ENCODE measurements around the gene ENDOV. TPM values are rescaled to one million over a fixed set of nuclear protein-coding genes. Genes with fewer than 3 reads are reported as not detected.

The ENDOV gene
- total RNA-seq, 1 donor from 2014 or later, result 28.1 TPM

- TF ChIP-seq, protein P1, sequence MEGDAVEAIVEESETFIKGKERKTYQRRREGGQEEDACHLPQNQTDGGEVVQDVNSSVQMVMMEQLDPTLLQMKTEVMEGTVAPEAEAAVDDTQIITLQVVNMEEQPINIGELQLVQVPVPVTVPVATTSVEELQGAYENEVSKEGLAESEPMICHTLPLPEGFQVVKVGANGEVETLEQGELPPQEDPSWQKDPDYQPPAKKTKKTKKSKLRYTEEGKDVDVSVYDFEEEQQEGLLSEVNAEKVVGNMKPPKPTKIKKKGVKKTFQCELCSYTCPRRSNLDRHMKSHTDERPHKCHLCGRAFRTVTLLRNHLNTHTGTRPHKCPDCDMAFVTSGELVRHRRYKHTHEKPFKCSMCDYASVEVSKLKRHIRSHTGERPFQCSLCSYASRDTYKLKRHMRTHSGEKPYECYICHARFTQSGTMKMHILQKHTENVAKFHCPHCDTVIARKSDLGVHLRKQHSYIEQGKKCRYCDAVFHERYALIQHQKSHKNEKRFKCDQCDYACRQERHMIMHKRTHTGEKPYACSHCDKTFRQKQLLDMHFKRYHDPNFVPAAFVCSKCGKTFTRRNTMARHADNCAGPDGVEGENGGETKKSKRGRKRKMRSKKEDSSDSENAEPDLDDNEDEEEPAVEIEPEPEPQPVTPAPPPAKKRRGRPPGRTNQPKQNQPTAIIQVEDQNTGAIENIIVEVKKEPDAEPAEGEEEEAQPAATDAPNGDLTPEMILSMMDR (IDR thresholded peaks at IDR 0.05), result peak; percentile 79
- Mint-ChIP-seq H3K27me3 (no peaks in the 10 kb centered on the region), H3K27ac (no peak overlapping the region), H3K9me3 (no peaks in the 10 kb centered on the region), H3K4me3 (no peak overlapping the region), H3K4me1 (peaks cover 29% of the 10 kb centered on the region), H3K36me3 (ENCODE audit: low read depth) (no peaks in the 10 kb centered on the region)
- intact Hi-C loops (cut with micrococcal nuclease), result loop anchor here (1.0 to 5.0 kb wide), 7 partner anchors 78 to 597 kb away; no protein-coding TSS in a partner anchor
- peak; percentile 97 for ATAC-seq (ENCODE audit: low read depth)
- peak; percentile 87 for DNase-seq
- CTCF ChIA-PET, result interaction anchor here (0.6 to 4.3 kb wide), 22 partner anchors 11 to 675 kb away, joined by 3 to 52 read pairs (median 4); no protein-coding TSS in a partner anchor
- POLR2A ChIA-PET, result interaction anchor here (0.6 to 1.5 kb wide), 2 partner anchors 28 to 559 kb away, joined by 6 to 9 read pairs; no protein-coding TSS in a partner anchor
Measured at GRCh38 chr17:80426671-80427326, 11.8 kb downstream of the ENDOV start.

DNA sequence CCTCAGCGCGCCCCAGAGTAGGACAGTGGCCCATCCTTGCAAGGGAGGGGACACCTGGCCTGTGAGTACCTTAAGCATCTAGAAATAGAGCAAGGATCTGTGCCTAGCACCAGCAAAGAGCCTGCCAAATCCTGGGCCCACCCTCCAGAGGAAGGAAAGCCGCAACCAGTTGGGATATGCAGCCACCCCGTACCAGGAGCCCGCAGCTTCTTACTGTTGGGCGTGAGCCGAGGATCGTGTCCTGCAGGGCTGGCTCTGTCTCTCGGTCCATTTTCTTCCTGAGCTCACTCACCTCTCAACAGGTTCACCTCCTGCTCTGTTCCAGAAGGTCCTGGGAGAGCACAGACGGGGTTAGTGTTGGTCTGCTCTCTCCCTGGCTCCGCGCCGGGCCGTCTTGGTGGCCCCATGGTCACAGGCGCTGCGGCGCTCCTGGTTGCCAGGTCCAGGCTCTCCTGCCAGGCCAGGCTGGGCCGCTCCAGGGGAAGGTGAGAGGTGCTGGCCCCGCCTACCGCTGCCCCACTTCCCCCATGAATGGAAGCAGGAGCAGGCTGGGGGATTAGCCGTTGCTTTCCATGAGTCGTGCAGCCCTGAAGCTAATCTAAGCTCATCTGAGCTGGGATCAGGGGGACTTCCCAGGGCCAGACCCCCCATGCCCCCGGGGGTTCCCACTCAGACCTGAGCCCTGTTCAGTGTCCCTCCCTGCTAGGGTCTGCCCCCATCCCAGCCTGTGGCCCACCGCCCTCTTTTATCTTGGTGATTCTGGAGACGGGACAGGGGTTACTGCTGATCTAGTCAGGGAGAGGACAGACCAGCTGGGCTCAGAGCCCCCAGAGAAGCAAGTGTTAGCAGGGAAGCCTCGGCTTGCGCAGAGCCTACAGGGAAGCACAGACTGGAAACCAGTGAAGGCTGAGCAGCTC is 12.7 kb downstream of the ENDOV start:
- DNase-seq, result no peak
- no peak for ATAC-seq (ENCODE audit: low read depth)
- CTCF ChIA-PET, result interaction anchor here (0.6 to 4.3 kb wide), 22 partner anchors 10 to 674 kb away, joined by 3 to 52 read pairs (median 4); no protein-coding TSS in a partner anchor
- TF ChIP-seq, protein P1 (IDR thresholded peaks at IDR 0.05), result no peak
- intact Hi-C loops (cut with micrococcal nuclease), result loop anchor here (1.0 to 5.0 kb wide), 7 partner anchors 77 to 596 kb away; no protein-coding TSS in a partner anchor
- H3K4me1 Mint-ChIP-seq, result peaks cover 29% of the 10 kb centered on the region
- no peak overlapping the region for H3K27ac Mint-ChIP-seq
- no peaks in the 10 kb centered on the region for H3K36me3 Mint-ChIP-seq (ENCODE audit: low read depth)
- H3K9me3 Mint-ChIP-seq, result no peaks in the 10 kb centered on the region
- no peaks in the 10 kb centered on the region for H3K27me3 Mint-ChIP-seq
- POLR2A ChIA-PET, result interaction anchor here (0.6 to 1.5 kb wide), 3 partner anchors 27 to 559 kb away, joined by 4 to 9 read pairs (median 6); no protein-coding TSS in a partner anchor
- no peak overlapping the region for H3K4me3 Mint-ChIP-seq

- H3K9me3 Mint-ChIP-seq, result no peaks in the 10 kb centered on the region
- H3K27me3 Mint-ChIP-seq, result no peaks in the 10 kb centered on the region
- DNase-seq, result no peak
- CTCF ChIA-PET, result interaction anchor here (1.8 to 4.3 kb wide), 5 partner anchors 149 to 560 kb away, joined by 5 to 52 read pairs (median 15); no protein-coding TSS in a partner anchor
- no peak for ATAC-seq (ENCODE audit: low read depth)
- intact Hi-C loops (cut with micrococcal nuclease), result loop anchor here (5.0 kb wide), 1 partner anchor 309 kb away; no protein-coding TSS in a partner anchor
- TF ChIP-seq, protein P1 (IDR thresholded peaks at IDR 0.05), result no peak
- no peak overlapping the region for H3K27ac Mint-ChIP-seq
- no peaks in the 10 kb centered on the region for H3K36me3 Mint-ChIP-seq (ENCODE audit: low read depth)
- no peak overlapping the region for H3K4me3 Mint-ChIP-seq
- POLR2A ChIA-PET, result interaction anchor here (1.0 kb wide), 1 partner anchor 26 kb away, joined by 4 read pairs; no protein-coding TSS in a partner anchor
- peaks cover 29% of the 10 kb centered on the region for H3K4me1 Mint-ChIP-seq
Measured at GRCh38 chr17:80428363-80428762, 13.4 kb downstream of the ENDOV start.

GRCh38 chr17:80428796-80429195 is 13.8 kb downstream of the ENDOV start:
- ChIA-PET CTCF (interaction anchor here (3.6 to 4.3 kb wide), 2 partner anchors 148 to 541 kb away, joined by 28 to 52 read pairs; no protein-coding TSS in a partner anchor), POLR2A (interaction anchor here (1.0 kb wide), 1 partner anchor 26 kb away, joined by 4 read pairs; no protein-coding TSS in a partner anchor)
- Mint-ChIP-seq H3K27ac (no peak overlapping the region), H3K36me3 (ENCODE audit: low read depth) (no peaks in the 10 kb centered on the region), H3K27me3 (no peaks in the 10 kb centered on the region), H3K9me3 (no peaks in the 10 kb centered on the region), H3K4me1 (peaks cover 28% of the 10 kb centered on the region), H3K4me3 (no peak overlapping the region)
- TF ChIP-seq, protein P1 (IDR thresholded peaks at IDR 0.05), result no peak
- ATAC-seq (ENCODE audit: low read depth) (no peak), DNase-seq (no peak)
- intact Hi-C loops (cut with micrococcal nuclease), result loop anchor here (5.0 kb wide), 1 partner anchor 309 kb away; no protein-coding TSS in a partner anchor

All from activated B cell treated with CpG ODN at 0.5 μM for 24 hours (primary cell).